ENCODE data around the gene ZNF548. TPM values are rescaled to one million over a fixed set of nuclear protein-coding genes. Genes with fewer than 3 reads are reported as not detected.

ZNF548 gene
- total RNA-seq, 1 donor from 2014 or later, result 6.4 TPM

DNA sequence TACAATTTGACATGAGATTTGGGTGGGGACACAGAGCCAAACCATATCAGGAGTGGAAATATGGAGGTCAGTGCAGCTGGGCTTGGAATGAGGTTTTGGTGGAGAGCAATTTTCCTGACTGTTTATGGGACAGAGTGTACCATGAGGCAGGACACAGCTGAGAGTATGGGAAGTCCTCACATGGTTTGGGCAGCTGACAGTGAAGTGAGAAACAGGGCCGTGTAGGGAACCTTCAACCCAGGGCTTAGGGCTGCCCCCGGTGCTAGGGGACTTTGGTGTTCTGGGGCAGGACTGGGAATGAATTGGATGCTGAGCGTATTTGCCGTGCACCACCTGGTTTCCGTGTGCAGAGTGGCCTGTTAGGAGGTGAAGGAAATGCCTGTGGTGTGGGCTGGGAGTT is 6.1 kb downstream of the ZNF548 start:
- ATAC-seq (no peak), DNase-seq (ENCODE audit: low spot score) (no peak)

DNA sequence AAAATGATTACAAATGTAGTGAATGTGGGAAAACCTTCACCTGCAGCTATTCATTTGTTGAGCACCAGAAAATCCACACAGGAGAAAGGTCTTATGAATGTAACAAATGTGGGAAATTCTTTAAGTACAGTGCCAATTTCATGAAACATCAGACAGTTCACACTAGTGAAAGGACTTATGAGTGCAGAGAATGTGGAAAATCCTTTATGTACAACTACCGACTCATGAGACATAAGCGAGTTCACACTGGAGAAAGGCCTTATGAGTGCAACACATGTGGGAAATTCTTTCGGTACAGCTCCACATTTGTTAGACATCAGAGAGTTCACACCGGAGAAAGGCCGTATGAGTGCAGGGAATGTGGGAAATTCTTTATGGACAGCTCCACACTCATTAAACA is 9.2 kb downstream of the ZNF548 start:
- DNase-seq (ENCODE audit: low spot score) (no peak), ATAC-seq (no peak)

DNA sequence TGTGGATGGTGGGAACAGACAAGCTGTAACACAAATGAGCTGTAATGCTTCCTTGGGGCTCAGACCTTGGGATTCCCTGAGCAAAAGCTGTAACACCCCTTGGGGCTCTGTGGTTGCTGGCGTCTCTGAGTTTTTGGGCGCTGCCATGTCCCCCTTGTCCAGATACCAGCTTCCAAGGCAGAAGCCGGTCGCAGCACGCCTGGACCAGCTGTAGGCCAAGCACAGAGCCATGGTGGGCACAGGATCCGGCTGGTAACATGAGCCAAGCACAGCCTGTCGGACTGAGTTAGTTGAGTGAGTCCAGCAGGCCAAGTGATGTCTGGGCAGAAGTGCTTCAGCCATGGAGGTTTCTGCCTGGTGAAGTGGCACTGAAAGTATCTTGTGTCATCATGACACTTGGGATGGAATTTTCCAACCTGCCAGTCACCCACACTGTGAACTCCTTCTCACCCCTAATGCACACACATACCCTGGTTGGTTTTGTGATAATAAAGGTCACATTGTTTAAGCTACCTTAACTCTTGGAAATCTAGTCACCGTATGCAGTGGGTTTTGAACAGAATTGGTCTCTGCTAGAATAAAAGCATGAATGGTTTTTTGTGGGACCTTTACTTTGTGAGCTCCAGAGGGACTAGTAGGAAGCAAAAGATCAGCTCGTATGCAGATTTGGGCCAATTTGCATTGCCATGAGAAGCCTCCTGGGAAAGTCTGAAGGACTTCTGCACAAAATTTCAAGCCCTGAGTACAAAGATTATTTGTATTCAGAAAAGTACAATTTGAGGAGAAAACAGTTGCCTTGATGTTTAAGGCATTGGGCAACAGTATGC is 14.3 kb downstream of the ZNF548 start:
- DNase-seq (ENCODE audit: low spot score), result no peak
- no peak for ATAC-seq

DNA sequence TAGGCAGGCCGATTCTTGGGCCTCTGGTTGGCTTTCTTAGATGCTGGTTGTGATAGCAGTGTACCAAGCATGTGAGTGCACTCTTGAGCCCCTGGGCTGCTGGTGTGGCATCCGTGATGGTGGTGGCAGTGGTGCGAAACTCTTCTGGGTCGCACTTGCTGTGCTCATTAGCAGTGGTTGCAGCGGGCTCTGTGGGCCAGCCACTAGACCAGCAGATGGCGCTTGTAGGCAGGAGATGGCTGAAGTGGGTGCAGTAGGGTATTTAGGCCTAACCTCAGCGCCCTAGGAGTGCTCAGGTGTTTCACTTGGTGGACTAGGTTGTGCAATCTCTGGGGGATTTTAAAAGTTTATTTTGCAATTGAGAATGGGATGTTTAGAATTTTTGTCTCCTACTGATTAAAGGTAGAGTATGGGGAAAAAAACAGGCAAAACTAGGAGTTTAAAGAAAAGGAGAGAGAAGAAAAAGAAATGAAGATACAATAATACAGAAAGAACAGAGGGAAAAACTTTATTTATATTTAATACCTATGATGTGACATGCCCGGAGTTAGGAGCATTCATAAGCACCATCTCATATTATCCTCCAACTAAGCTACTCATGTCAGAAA is 17.0 kb downstream of the ZNF548 start:
- peak; percentile 70 for ATAC-seq
- DNase-seq (ENCODE audit: low spot score), result peak; percentile 55

DNA sequence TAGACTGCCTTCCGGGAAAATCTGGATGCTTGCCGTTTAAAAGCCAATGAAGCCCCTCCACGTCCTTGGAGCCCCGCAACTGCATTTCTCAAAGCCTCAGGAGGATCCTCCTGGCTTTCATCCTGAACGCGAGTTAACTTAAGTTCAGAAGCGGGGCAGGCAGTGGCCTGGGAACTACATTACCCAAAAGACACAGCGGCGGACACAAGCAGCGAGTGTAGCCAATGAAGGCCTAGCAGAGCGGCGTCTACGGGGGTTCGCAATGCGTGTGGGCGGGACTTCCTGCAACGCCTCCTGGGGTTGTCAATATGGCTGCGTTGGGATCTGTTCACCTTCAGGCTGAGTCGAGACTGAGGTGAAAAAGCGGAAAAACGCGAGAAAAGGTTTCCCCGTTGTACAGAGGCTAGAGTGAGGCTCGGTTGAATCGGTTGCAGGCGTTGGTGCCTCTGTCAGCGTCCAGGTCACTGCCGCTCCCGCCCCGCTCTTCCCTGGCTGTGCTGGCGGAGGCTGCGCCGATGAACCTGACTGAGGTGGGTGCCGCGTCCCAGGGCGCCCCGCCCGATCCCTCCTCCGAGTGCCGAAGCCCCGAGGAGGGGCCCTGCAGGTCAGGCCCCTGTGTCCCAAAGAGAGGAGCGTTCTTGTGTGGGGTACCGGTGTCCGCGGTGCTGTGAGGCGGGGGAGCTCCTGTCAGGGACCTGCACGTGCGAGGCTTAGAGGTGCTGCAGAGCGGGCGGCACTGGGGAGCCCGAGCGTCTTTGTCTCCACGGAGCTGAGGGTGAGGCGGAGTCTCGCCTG is 21.4 kb downstream of the ZNF548 start, which contains the start of gene ZNF17:
ZNF17 (plus strand) TSS at position 285 of the 795 bp plus-strand sequence. CDS start 2,455 bp downstream, outside the sequence.
- DNase-seq (ENCODE audit: low spot score), result peak; percentile 94
- ATAC-seq, result peak; percentile 100

DNA sequence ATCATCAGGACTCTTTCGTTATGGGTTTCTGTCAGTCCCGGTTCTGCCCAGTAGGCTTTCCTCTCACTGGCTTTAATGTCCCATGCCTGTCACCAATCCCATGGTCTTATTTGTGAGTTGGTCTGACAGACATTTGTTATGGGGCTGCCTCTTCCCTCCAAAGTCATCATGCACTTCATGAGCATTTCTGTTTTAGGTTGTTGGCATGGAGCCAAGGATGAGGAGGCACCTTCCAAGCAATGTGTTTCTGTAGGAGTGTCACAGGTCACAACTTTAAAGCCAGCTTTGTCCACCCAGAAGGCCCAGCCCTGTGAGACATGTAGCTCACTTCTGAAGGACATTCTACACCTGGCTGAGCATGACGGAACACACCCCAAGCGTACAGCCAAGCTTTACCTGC is 29.8 kb downstream of the ZNF548 start:
- DNase-seq (ENCODE audit: low spot score), result no peak
- ATAC-seq, result no peak

DNA sequence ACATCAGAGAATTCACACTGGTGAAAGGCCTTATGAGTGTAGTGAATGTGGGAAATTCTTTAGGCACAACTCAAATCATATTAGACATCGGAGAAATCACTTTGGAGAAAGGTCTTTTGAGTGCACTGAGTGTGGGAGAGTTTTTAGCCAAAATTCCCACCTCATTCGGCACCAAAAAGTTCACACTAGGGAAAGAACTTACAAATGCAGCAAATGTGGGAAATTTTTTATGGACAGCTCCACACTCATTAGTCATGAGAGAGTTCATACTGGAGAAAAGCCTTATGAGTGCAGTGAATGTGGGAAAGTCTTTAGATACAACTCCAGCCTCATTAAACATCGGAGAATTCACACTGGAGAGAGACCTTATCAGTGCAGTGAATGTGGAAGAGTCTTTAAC is 31.4 kb downstream of the ZNF548 start:
- DNase-seq (ENCODE audit: low spot score), result no peak
- ATAC-seq, result no peak

DNA sequence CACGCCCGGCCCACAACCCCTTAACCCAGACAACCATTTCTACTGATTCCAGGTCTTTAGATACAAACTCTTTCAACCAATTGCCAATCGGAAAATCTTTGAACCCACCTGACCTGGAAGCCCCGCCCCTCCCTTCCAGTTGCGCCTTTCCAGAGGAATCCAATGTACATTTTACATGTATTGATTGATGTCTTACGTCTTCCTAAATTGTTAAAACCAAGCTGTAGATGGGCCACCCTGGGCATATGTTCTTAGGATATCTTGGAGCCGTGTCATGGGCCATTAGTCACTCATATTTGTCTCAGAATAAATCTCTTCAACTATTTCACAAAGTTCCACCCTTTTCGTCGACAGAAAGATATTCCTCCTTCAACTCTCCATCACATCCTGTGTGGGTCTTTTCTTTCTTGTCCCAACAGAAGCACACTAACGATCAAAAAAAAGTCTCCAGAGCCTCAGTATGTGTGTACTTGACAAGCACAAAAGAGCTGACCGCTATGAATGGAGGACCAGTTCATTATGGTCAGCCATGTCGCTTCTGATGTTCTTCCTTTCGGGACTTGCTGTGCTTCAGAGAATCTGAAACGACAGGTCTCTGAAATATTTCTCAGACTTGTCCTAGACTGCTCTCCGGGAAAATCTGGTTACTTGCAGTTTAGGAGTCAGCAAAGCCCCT is 44.9 kb downstream of the ZNF548 start:
- ATAC-seq (peak; percentile 4), DNase-seq (ENCODE audit: low spot score) (no peak)

DNA sequence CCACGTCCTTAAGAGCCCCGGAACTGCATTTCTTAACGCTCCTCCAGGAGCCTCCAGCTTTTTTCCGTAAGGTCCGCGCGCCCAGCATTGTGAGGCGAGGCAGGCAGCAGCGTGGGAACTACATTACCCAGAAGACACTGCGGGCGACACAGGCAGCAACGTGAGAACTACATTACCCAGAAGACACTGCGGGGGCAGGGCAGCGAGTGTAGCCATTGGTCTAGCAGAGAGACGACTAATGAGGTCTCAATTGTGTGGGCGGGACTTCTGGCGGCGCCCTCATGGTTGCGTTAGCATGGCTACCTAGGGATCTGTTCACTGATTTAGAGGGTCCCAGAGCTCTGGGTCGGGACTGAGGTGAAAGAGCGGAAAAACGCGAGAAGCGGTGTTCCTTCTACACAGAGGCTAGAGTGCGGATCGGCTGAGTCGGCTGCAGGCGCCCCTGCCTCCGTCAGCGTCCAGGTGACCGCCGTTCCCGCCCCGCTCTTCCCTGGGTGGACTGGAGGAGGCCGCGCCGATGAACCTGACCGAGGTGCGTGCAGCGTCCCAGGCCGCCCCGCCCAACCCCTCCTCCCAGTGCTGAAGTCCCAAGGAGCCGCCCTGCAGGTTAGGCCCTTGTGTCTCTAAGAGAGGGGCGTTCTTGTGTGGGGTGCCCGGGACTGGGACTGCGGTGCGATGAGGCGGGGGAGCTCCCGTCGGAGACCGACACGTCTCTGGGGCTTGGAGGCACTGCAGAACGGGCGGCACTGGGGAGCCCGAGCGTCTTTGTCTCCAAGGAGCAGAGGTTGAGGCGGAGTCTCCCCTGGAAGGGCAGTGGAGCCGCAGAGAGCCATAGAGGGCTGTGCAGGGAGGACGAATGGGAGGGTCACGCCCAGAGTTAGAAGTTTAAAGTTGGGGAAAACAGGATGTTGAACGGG is 45.7 kb downstream of the ZNF548 start, which contains the start of gene ZNF749:
ZNF749 (plus strand) TSS at position 264 of the 917 bp plus-strand sequence; CDS start at position 518, 254 bp downstream.
- DNase-seq (ENCODE audit: low spot score), result peak; percentile 98
- peak; percentile 99 for ATAC-seq

DNA sequence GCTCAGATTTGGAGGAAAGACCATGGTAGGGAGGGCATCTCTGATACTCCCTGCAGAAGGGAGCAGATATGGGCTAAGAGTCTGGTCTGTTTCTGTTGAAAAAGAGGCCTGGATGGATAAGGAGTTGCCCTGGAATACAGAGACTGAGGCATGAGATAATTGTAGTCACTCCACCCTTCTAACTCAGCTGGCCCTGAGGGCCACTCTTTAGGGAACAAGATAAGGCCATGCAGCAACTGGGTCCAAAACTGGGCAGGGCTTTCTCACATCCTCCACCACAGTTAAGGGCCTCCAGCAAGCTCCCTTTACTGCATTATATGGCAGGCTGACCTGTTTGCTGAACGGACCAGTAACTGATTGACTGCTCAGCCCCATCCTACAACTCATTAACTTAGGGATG is 46.8 kb downstream of the ZNF548 start:
- ATAC-seq (no peak), DNase-seq (ENCODE audit: low spot score) (no peak)

DNA sequence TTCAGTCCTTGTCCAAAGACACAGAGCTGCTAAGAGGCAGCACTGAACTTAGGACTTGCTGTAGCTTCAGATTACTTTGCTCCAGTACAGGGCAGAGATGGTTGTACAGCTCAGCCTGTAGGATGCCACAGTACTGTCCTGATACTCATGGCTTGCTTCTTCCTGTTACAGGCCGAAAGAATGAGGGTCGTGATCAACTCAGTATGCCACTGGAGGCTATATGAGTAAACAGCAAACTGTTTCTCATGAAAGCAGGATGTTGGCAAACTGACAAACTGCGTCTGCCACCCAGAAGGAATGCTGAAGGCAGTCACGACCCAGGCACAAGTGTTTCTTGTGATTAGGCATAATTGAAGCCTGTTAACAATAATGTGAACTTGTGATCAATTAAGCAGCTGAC is 48.3 kb downstream of the ZNF548 start:
- DNase-seq (ENCODE audit: low spot score), result no peak

DNA sequence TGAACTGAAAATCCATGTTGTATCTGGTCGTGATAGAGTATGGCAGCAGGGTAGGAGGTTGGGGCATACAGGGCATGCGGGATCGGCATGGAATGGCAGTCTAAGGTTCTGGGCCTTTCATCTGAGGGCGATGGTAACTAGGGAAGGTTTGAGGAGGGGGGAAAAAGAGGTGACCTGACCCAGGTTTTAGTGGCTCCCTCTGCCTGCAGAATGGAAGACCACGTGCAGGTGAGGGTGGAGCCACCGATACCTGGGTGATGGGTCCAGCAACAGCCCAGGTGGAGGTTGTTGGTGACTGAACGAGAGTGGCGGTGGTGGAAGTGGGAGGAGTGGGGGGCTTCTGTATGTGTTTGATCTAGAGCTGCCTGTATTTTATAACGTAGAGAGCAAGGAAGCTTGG is 49.3 kb downstream of the ZNF548 start:
- no peak for DNase-seq (ENCODE audit: low spot score)
- ATAC-seq, result no peak

More for the DNA sequence above, 48.3 kb downstream of the ZNF548 start:
- ATAC-seq, result no peak

DNA sequence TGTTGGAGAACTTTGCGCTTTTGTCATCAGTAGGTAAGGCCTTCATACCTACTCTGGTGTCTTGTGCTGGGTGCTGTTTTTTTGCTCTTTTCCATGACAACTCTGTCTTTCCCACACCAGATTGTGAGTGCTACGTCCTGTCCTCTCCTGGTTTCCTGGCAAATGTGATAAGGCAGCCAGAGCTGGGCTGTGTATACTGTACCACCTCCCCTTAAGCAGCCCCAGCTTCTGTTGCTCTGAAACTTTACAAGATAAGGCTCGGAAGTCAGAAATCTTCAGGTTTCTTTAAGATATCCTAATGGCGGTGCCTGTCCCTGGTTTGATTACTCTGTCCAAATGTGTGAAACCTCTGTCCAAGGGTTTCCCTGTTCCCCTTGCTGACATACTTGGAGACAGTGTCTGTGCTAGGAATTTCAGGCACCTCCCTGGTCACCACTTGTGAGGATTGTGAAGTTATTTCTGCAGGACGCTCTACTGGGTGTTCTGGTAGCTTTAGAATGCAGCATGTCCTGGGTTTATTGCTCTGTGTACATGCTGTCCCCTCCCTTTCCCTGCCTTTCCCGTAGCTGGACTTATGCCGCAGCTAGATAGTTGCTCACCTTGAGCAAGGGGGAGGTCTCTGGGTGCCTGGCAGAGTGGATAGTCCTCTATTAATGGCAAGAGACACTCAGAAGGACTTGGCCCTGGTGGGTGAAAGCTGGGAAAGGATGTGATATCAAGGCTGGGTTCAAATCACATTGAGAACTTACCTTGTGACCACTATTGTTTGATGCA is 52.5 kb downstream of the ZNF548 start:
- no peak for DNase-seq (ENCODE audit: low spot score)
- no peak for ATAC-seq

DNA sequence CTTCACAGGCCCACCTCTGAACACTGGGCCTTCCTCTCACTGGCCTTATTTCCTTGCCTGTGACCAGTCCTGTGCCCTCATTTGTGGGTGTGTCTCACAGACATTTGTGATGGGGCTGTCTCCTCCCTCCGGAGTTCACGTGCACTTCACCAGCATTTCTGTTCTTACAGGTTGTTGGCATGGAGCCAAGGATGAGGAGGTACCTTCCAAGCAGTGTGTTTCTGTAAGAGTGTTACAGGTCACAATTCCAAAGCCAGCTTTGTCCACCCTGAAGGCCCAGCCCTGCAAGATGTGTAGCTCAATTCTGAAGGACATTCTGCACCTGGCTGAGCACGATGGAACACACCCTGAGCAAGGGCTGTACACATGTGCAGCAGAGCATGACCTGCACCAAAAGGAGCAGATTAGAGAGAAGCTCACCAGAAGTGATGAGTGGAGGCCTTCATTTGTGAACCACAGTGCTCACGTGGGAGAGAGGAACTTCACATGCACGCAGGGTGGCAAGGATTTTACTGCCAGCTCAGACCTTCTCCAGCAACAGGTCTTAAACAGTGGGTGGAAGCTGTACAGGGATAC is 53.6 kb downstream of the ZNF548 start:
- ATAC-seq (no peak), DNase-seq (ENCODE audit: low spot score) (no peak)

DNA sequence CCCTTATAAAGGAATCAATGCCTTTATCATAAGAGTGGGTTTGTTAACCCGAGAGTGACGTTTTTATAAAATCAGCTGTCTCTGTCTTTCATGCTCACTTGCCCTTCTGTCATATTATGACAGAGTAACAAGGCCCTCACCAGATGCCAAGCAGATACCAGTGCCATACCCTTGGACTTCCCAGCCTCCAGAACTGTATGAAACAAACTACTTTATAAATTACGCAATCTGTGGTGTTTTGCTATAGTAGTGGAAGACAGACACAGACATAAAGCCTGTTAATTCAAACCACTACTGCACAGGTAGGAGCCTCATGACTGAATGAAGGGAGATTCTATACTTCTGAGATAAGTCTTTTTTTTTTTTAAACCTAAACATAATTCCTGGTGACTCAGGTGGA is 62.7 kb downstream of the ZNF548 start:
- no peak for DNase-seq (ENCODE audit: low spot score)

More for the DNA sequence above, 62.7 kb downstream of the ZNF548 start:
- ATAC-seq, result no peak
